HUES6 (cell line): ENCODE results near the gene COQ5.
"Not testable (repeated sequence)": the region's sequence is repeated elsewhere in the genome, so short reads cannot be mapped to it uniquely, and the experiment has no call there.

Source experiments
- H3K27ac ChIP-seq: 2 replicates; pipeline ENCODE4 v1.7.0; 2013; ENCODE audit warnings: low read depth, mild to moderate bottlenecking, low read length, inconsistent platforms
- H3K27me3 ChIP-seq: 2 replicates; pipeline ENCODE4 v1.6.1; 2013; ENCODE audit warnings: low read length; ENCODE audit not compliant: control insufficient read depth, insufficient read depth
- H3K36me3 ChIP-seq: 2 replicates; pipeline ENCODE4 v1.6.1; 2013; ENCODE audit warnings: low read length; ENCODE audit not compliant: control insufficient read depth, insufficient read depth
- H3K4me1 ChIP-seq: 2 replicates; pipeline ENCODE4 v1.6.1; 2013; ENCODE audit warnings: low read length; ENCODE audit not compliant: control insufficient read depth, insufficient read depth
- H3K4me3 ChIP-seq: 2 replicates; pipeline ENCODE4 v1.5.1; 2013; ENCODE audit warnings: low read depth, low read length
- H3K9ac ChIP-seq: one replicate; pipeline ENCODE4 v1.6.1; 2013; ENCODE audit warnings: mild to moderate bottlenecking, low read length
- H3K9me3 ChIP-seq: 2 replicates; pipeline ENCODE4 v1.6.1; 2013; ENCODE audit warnings: low read depth, low read length; ENCODE audit not compliant: control insufficient read depth, insufficient read depth

Gene COQ5

DNA sequence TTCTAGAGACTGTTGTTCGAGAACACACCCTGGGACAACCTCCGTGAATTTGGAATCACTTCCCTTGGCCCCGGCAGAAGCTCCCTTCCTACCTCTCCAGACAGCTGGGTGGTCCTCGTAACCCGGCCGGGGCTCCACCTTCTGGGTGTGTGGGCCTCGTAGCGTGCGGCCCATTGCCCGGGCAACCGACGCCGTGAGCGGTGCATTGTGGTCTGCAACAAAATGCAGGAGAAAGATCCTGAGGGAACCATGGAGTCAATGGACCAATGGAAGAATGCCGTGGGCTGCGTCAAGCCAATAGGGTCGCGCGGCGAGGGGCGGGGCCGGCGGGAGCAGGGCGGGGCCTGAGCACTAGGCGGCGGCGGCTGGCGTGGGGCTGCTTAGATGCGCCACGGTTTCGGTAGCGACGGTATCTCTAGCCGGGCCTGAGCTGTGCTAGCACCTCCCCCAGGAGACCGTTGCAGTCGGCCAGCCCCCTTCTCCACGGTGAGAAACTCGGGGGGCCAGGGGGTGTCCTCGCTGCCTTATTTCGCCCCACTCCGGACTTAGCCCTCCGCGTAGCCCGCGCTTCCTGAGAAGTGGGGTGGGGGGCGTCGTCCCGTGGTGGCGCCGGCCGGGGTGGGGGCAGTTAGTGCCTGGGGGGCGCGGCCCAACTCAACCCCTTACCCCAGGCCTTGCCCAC, 33.1 kb downstream of the COQ5 start, which contains the start of gene DYNLL1:
Gene DYNLL1, plus strand, starts transcription at position 383 of the 682 bp plus-strand sequence. CDS start 309 bp downstream, outside the sequence.
- Histone ChIP-seq H3K27ac (peak within 1 kb of the TSS; percentile 86; the same call in 1 of the 2 replicates), H3K4me3 (peak within 1 kb of the TSS; percentile 93), H3K27me3 (no peaks in the 10 kb centered on the region), H3K9me3 (no peaks in the 10 kb centered on the region), H3K9ac (peak within 1 kb of the TSS; percentile 92), H3K36me3 (peaks cover 35% of the 10 kb centered on the region), H3K4me1 (peaks cover 14% of the 10 kb centered on the region; the same call in 1 of the 2 replicates)

DNA sequence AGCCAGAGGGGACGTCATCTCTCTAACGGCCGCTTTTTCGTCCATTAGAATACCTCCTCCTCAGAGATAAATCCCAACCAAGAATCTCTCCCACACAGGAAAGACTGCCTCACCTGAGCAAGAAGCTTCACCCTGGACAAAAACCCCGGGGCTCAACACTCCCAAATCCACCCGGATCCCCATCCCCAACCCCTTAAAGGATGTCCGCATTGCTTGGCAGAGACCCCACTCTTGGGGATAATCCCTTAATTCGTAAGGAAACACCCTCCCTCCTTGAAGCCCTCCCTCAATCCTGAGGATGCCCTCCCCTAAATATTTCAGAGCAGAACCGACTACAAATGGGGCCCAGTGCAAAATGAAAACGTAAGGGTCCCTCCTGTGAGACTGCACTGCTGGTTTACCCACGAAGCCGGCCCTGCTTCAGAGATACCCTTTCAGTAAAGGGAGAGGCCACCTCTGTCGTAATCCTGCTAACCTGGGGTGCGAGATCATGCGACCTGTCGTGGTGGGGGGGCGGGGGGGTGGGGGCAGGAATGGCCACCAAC, 33.7 kb downstream of the COQ5 start:
- Histone ChIP-seq H3K27ac (no peak overlapping the region), H3K4me3 (peak overlapping the region; percentile 76), H3K4me1 (peaks cover 14% of the 10 kb centered on the region; the same call in 1 of the 2 replicates), H3K27me3 (no peaks in the 10 kb centered on the region), H3K9ac (peak overlapping the region; percentile 67), H3K9me3 (no peaks in the 10 kb centered on the region), H3K36me3 (peaks cover 32% of the 10 kb centered on the region)

DNA sequence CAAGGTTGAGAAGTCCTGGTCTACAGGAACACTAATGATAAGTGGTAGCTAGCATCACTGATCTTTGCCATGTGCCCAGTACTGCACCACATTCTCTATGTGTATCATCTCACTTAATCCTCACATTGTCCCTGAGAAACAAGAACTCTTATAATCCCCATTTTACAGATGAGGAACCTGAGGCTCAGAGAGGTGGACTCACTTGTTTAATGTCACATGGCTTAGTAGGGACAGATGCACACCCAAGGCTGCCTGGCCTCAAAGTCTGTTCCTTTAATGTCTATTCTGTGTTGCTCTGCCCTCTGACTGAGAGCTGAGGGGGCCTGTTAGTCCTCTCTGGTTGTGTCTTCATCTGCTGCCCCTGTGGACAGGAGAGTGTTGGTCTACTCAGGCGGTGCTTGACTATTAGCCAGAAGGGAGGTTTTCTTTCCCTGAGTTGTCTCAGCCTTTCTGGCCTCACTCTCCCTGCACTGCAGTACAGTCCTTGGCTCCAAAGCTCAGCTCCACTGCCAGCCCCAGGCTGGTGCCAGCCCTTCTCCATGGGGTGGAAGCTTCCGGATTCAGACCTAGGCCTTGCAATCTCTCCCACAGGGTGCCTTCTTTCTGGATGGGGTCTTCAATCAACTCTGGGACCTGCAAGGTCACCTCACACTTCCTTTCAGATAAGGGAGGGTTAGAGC, 38.0 kb downstream of the COQ5 start:
- no peak overlapping the region for H3K4me3 ChIP-seq
- peaks cover 2% of the 10 kb centered on the region; the same call in 1 of the 2 replicates for H3K9me3 ChIP-seq
- H3K27me3 ChIP-seq, result no peaks in the 10 kb centered on the region
- H3K9ac ChIP-seq, result no peak overlapping the region
- peaks cover 7% of the 10 kb centered on the region; the same call in 1 of the 2 replicates for H3K4me1 ChIP-seq
- no peak overlapping the region for H3K27ac ChIP-seq
- peaks cover 12% of the 10 kb centered on the region for H3K36me3 ChIP-seq

DNA sequence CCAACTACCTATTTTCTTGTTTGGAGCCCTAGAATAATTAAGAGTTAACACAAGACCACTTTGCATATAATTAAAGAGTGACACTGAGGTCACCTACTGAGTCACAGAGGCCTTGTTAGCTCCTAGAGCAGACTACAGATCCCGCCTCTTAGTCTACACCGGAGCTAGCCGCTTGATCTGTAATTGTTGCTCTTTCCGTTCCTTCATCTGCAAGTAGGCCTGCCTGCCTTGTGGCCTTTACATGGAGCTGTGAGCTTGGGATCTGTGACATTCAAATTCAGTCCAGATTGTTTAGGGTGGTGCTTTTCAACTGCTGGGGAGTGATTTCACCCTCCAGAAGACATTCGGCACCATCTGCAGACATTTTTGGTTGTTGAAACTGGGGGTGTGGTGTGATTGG, 38.6 kb downstream of the COQ5 start:
- H3K9me3 ChIP-seq, result peaks cover 2% of the 10 kb centered on the region; the same call in 1 of the 2 replicates
- no peak overlapping the region for H3K27ac ChIP-seq
- H3K4me1 ChIP-seq, result peaks cover 7% of the 10 kb centered on the region; the same call in 1 of the 2 replicates
- H3K4me3 ChIP-seq, result no peak overlapping the region
- no peak overlapping the region for H3K9ac ChIP-seq
- H3K27me3 ChIP-seq, result no peaks in the 10 kb centered on the region
- peaks cover 12% of the 10 kb centered on the region for H3K36me3 ChIP-seq

DNA sequence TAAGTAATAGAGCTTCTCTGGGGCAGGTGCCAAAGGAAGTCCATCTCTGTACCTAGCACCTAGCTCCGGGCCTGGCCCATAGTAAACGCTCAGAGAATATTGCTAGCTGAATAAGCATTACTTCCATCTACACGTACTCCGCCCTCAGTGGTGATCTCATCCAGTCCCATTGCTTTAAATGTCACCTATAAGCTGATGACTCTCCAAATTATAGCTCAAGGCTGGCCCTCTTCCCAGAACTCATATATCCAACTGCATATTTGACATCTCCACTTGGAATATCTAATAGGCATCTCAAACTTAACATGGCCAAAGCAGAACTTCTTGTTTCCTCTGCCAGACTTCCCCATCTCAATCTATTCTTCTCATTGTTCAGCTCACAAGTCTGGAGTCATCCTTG, 39.9 kb downstream of the COQ5 start:
- Histone ChIP-seq H3K27me3 (no peaks in the 10 kb centered on the region), H3K27ac (no peak overlapping the region), H3K36me3 (peaks cover 12% of the 10 kb centered on the region), H3K4me3 (no peak overlapping the region), H3K9ac (no peak overlapping the region), H3K4me1 (no peaks in the 10 kb centered on the region; the same call in 1 of the 2 replicates), H3K9me3 (peaks cover 2% of the 10 kb centered on the region; the same call in 1 of the 2 replicates)

DNA sequence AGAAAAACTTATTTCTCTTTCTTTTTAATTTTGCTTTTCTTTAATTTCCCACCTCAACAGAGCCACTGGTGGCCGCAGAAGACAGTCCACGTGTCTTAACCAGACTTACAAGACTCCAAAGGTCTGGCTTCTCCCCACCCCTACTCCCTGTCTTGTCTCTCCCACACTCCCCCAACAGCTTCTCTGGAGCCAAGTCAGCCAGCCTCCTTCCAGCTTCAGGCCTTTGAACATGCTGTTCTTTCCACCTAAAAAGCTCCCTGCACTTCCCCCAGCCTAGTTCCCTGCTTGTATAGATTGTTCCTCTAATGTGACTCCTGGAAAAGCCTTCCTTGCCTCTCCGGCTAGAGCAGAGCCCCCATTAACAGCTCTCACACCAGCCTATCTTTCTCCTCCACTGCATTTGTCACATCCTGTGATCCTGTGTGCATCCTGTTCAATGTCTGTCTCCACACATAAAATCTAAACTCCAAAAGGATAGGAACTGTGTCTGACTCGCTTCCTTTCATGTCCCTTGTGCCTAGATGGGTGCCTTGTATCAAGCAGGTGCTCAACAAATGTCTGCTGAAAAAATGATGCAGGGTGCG, 40.8 kb downstream of the COQ5 start:
- Histone ChIP-seq H3K27me3 (no peaks in the 10 kb centered on the region), H3K36me3 (peaks cover 12% of the 10 kb centered on the region), H3K9ac (no peak overlapping the region), H3K27ac (no peak overlapping the region), H3K4me1 (no peaks in the 10 kb centered on the region; the same call in 1 of the 2 replicates), H3K9me3 (peaks cover 2% of the 10 kb centered on the region; the same call in 1 of the 2 replicates), H3K4me3 (no peak overlapping the region)

DNA sequence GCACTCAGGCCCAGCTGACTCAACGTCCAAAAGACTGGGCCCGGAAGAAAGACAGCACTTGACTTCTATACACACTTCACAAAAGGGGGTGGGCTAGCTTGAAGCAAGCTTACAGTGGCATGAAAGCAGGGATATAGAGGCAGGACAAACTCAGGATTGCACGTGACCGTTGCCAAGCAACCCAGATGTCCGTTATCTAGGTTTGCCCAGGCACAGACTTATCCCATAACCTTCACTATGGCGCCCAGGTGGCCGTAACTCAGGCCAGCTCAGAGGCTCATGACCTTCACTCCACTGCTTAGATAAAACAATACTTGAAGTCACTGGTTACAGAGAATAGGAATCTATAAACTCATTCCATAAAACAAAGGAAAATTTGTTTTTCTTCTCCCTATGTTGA, 41.4 kb downstream of the COQ5 start:
- H3K9me3 ChIP-seq, H3K4me1 ChIP-seq, H3K27ac ChIP-seq, H3K9ac ChIP-seq, H3K27me3 ChIP-seq, H3K4me3 ChIP-seq: not testable (repeated sequence)
- H3K36me3 ChIP-seq, result peaks cover 12% of the 10 kb centered on the region

DNA sequence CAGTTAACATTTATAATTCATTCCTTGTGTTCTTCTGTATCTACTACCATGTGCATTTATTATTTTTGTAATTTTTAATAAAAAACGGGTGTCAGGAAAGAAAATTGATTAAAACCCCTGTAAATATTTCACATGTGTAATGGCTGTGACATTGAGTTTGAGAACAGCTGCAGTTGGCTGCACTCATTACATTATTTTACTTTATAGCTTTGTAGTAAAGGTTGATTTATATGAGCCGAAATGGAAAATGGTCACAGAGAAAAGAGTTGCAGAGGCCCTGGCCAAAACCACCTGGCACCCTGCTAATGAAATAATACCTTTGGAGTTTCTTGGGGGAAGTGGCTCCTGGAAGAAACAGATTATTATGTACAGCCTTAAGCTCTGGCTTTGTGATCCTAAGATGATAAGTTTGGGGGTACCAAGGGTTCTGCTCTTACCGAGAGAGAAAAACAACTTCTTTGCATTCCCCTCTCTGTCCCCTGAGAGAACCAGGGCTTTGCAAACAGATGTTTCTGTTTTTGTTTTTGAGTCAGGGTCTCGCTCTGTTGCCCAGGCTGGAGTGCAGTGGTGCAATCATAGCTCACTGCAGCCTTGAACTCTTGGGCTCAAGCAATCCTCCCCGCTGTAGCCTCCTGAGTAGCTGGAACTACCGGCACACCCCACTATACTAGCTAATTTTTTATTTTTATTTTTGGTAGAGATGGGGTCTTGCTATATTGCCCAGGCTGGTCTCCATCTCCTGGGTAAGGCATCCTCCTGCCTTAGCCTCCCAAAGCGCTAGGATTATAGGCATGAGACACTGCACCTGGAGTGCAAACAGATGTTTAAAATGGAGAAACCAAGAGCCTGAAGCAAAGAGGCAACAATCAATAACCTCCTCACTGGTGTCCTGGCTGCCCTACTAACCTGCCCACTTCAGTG, 42.7 kb downstream of the COQ5 start:
- peaks cover 6% of the 10 kb centered on the region for H3K36me3 ChIP-seq
- no peak overlapping the region for H3K9ac ChIP-seq
- no peaks in the 10 kb centered on the region for H3K27me3 ChIP-seq
- H3K27ac ChIP-seq, result no peak overlapping the region
- peaks cover 2% of the 10 kb centered on the region; the same call in 1 of the 2 replicates for H3K9me3 ChIP-seq
- no peaks in the 10 kb centered on the region; the same call in 1 of the 2 replicates for H3K4me1 ChIP-seq
- H3K4me3 ChIP-seq, result no peak overlapping the region

DNA sequence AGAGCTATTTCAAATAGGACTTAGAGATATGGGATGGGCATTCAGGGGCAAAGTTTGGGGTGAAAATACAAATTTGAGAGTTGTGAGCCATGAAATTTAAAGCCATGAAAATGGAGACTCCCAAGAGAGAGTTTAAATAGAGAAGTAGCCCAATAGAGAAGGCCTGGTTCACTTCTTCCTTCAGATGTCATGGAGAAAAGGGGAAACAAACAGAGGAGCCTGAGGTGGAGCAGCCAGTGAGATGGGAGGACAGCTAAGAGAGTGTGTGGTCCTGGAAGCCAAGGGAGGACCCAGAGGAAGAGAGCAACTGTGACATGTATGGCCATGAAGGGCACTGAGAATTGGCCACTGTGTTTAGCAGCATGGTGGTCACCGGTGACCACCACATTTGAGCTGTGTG, 45.3 kb downstream of the COQ5 start:
- no peak overlapping the region for H3K4me3 ChIP-seq
- peaks cover 2% of the 10 kb centered on the region; the same call in 1 of the 2 replicates for H3K9me3 ChIP-seq
- no peaks in the 10 kb centered on the region for H3K27me3 ChIP-seq
- no peak overlapping the region for H3K27ac ChIP-seq
- H3K36me3 ChIP-seq, result no peaks in the 10 kb centered on the region
- H3K4me1 ChIP-seq, result no peaks in the 10 kb centered on the region
- no peak overlapping the region for H3K9ac ChIP-seq
